Osteocyte (in vitro differentiated cells): ENCODE results near the gene VAPA. TPM values are rescaled to one million over a fixed set of nuclear protein-coding genes. Genes with fewer than 3 reads are reported as not detected.

Experiments
- DNase-seq: peaks from one replicate; pipeline ENCODE4 v3.0.0; 2021; ENCODE audit warnings: mixed read lengths; ENCODE audit not compliant: unreplicated experiment; ENCODE audit errors: extremely low spot score
- H3K27ac Mint-ChIP-seq: one replicate; pipeline ENCODE4 v1.8.0; 2021; ENCODE audit warnings: mild to moderate bottlenecking, mixed read lengths; ENCODE audit not compliant: unreplicated experiment
- H3K27me3 Mint-ChIP-seq: one replicate; pipeline ENCODE4 v1.8.0; 2021; ENCODE audit warnings: mixed read lengths; ENCODE audit not compliant: unreplicated experiment
- H3K36me3 Mint-ChIP-seq: one replicate; pipeline ENCODE4 v1.8.0; 2021; ENCODE audit warnings: mixed read lengths; ENCODE audit not compliant: unreplicated experiment
- H3K4me1 Mint-ChIP-seq: one replicate; pipeline ENCODE4 v1.8.0; 2021; ENCODE audit warnings: mixed read lengths; ENCODE audit not compliant: unreplicated experiment
- H3K4me3 Mint-ChIP-seq: one replicate; pipeline ENCODE4 v1.8.0; 2021; ENCODE audit warnings: mild to moderate bottlenecking, moderate library complexity, mixed read lengths; ENCODE audit not compliant: unreplicated experiment
- H3K9me3 Mint-ChIP-seq: one replicate; pipeline ENCODE4 v1.8.0; 2021; ENCODE audit warnings: mixed read lengths; ENCODE audit not compliant: unreplicated experiment
- total RNA-seq: library from RNA; stranded (reverse); gene quantifications from 2 replicates; pipeline ENCODE4 v1.2.1, GENCODE V29; 2021
- TF ChIP-seq, protein P1 (sequence below): fragments of 200-600 bp; sonication (generic); IDR thresholded peaks from 2 replicates; pipeline ENCODE4 v1.5.0; 2021; ENCODE audit warnings: antibody characterized with exemption, mild to moderate bottlenecking, moderate library complexity

Gene VAPA
- total RNA-seq, 1 donor from 2014 or later, result 157 TPM

GRCh38 chr18:9965711-9966624 lies 52.2 kb downstream of the VAPA start:
- Mint-ChIP-seq H3K9me3 (no peaks in the 10 kb centered on the region), H3K27ac (no peak overlapping the region), H3K27me3 (no peaks in the 10 kb centered on the region), H3K36me3 (no peaks in the 10 kb centered on the region), H3K4me3 (no peak overlapping the region), H3K4me1 (peaks cover 4% of the 10 kb centered on the region)
- TF ChIP-seq, protein P1, sequence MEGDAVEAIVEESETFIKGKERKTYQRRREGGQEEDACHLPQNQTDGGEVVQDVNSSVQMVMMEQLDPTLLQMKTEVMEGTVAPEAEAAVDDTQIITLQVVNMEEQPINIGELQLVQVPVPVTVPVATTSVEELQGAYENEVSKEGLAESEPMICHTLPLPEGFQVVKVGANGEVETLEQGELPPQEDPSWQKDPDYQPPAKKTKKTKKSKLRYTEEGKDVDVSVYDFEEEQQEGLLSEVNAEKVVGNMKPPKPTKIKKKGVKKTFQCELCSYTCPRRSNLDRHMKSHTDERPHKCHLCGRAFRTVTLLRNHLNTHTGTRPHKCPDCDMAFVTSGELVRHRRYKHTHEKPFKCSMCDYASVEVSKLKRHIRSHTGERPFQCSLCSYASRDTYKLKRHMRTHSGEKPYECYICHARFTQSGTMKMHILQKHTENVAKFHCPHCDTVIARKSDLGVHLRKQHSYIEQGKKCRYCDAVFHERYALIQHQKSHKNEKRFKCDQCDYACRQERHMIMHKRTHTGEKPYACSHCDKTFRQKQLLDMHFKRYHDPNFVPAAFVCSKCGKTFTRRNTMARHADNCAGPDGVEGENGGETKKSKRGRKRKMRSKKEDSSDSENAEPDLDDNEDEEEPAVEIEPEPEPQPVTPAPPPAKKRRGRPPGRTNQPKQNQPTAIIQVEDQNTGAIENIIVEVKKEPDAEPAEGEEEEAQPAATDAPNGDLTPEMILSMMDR, result no peak
- DNase-seq, result no peak

- Mint-ChIP-seq H3K4me3 (no peak overlapping the region), H3K4me1 (peaks cover 4% of the 10 kb centered on the region), H3K27me3 (no peaks in the 10 kb centered on the region), H3K36me3 (no peaks in the 10 kb centered on the region), H3K27ac (no peak overlapping the region), H3K9me3 (no peaks in the 10 kb centered on the region)
- no peak for DNase-seq
- TF ChIP-seq, protein P1, result no peak
These were observed 54.4 kb downstream of the VAPA start for GRCh38 chr18:9968081-9968848.

- no peaks in the 10 kb centered on the region for H3K9me3 Mint-ChIP-seq
- no peaks in the 10 kb centered on the region for H3K27me3 Mint-ChIP-seq
- no peak for DNase-seq
- TF ChIP-seq, protein P1, result no peak
- no peaks in the 10 kb centered on the region for H3K36me3 Mint-ChIP-seq
- H3K27ac Mint-ChIP-seq, result no peak overlapping the region
- H3K4me1 Mint-ChIP-seq, result peaks cover 4% of the 10 kb centered on the region
- H3K4me3 Mint-ChIP-seq, result no peak overlapping the region
These were observed 55.4 kb downstream of the VAPA start for GRCh38 chr18:9969247-9969646.

- Mint-ChIP-seq H3K27ac (no peak overlapping the region), H3K27me3 (no peaks in the 10 kb centered on the region), H3K9me3 (peaks cover 15% of the 10 kb centered on the region), H3K36me3 (peaks cover 10% of the 10 kb centered on the region), H3K4me1 (peaks cover 4% of the 10 kb centered on the region), H3K4me3 (no peak overlapping the region)
- TF ChIP-seq, protein P1, result peak; percentile 80
- no peak for DNase-seq
These were observed 57.6 kb downstream of the VAPA start for GRCh38 chr18:9971313-9971920.
